ENCODE measurements around the gene RBM11.
"Not testable (repeated sequence)": the region's sequence is repeated elsewhere in the genome, so short reads cannot be mapped to it uniquely, and the experiment has no call there.

The RBM11 gene, protein sequence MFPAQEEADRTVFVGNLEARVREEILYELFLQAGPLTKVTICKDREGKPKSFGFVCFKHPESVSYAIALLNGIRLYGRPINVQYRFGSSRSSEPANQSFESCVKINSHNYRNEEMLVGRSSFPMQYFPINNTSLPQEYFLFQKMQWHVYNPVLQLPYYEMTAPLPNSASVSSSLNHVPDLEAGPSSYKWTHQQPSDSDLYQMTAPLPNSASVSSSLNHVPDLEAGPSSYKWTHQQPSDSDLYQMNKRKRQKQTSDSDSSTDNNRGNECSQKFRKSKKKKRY

DNA sequence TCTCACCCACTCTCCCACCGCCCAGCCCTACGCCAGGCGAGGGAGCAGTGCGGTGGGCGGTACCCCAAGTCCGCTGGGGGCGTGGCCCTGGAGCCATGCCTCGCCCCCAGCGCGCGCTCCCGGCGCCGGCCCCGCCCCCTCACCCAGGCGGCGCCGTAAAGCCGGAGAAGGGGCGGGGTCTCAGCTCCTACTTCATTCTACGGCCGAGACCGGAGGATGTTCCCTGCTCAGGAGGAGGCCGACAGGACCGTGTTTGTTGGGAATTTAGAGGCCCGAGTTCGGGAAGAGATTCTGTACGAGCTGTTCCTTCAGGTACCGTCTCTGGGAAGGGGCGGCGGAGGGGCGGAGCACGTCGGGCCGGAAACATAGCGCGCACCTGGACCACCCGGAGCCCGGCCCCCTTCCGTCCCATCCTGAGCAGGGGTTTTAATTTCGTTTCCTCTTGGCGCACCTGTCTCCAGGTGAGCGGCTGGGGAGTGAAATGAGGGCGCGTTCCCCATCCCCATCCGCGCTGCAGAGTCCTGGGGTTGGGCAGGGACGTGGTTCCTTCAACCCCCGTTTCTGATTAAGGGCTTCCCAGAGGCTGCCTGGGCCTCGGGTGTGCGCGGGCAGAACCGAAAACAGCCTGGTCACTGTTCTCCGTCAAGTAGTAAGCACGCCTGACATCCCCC, at the start of gene RBM11:
TSS of gene RBM11 (plus strand) at position 187 of the 671 bp plus-strand sequence. CDS start at position 217, 30 bp downstream.
- peak; percentile 74 for DNase-seq

DNA sequence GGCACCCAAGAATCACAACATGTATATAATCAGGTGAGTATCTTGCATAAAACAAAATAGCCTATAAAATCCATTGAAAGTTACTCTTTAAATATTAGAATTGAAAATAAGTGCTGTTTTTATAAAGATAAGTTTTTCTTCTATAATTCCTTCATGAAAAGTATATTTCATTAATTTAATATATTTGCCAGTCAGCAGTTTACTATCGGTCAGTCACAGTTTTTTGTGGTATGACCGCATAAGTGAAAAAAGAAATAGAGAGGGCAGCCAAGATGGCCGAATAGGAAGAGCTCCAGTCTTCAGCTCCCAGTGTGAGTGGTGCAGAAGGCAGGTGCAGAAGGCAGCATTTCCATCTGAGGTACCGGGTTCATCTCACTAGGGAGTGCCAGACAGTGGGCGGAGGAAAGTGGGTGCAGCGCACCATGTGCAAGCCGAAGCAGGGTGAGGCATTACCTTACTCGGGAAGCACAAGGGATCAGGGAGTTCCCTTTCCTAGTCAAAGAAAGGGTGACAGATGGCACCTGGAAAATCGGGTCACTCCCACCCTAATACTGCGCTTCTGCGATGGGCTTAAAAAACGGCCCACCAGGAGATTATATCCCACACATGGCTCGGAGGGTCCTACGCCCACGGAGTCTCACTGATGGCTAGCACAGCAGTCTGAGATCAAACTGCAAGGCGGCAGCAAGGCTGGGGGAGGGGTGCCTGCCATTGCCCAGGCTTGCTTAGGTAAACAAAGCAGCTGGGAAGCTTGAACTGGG, 49.3 kb upstream of the RBM11 start:
- DNase-seq, result not testable (repeated sequence)

DNA sequence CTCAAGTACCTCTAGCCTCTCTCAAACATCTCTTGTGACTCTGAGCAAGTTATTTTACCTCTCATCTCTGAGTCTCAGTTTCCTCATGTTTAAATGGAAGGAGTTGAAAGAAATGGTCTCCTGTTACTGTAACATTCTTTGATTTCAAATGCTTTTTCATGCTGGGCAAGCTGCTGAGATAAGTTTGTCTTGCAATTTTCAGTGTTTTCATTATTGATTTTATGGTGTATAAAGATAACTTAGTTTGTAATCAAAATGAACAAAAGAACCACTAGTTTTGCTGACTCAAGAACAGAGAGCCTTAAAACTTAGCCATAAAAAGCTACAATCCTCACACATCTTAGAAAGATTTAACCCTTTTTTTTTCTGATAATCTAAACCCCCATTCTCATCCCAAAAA, 9.7 kb upstream of the RBM11 start:
- no peak for DNase-seq

DNA sequence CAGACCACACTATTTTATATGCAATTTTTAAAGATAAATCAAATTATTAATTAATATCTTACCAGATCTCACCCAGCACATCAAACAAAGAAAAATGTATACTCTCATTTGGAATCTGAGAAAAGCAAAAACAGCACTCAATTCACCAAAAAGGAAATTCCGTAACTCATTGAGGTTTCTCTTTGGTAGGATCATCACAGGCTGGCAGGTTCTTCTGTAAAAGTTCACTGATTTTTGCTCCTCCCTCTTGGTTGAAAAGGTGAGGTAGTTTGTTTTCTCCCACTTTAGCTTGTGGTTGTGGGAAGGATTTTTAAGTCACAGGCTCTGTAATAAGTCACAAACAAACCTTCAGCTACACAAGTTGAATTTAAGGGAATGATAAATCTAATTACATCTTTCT, 5.2 kb upstream of the RBM11 start, which contains the start of gene LIPI:
TSS of gene LIPI (minus strand) at position 218 of the 400 bp plus-strand sequence. CDS start at position 108, 110 bp downstream.
- DNase-seq, result no peak

DNA sequence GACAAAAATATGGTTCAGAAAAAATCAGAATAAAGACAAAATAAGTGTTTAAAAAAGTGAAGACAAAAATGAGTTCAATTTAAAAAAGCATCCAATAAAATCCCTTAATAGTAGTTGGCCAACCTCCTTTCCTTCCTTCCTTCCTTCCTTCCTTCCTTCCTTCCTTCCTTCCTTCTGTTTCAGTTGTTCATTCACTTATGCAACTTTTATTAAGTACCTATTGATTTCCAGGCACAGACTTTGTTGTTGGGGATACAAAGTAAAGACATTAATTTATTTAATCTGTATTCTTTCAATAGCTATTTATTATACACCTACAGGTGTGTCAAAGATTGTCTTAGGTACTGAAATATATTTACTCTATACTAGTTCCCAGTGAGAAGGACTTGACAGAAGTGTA, 2.8 kb upstream of the RBM11 start:
- DNase-seq, result no peak

DNA sequence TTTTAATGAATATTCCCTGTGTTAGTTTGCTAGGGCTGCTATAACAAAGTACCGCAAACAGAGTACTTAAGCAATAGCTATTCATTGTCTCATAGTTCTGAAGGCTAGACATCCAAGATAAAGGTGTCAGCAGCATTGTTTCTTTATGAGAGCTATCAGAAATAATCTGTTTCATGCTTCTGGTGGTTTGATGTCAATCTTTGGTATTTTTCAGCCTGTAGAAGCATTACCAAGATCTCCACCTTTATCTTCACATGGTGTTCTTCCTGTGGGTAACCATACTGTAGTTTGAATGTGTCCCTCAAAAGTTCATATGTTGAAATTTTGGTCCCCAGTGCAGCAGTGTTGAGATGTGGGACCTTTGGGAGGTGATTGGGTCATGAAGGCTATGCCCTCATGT, 7.4 kb downstream of the RBM11 start:
- DNase-seq, result no peak

DNA sequence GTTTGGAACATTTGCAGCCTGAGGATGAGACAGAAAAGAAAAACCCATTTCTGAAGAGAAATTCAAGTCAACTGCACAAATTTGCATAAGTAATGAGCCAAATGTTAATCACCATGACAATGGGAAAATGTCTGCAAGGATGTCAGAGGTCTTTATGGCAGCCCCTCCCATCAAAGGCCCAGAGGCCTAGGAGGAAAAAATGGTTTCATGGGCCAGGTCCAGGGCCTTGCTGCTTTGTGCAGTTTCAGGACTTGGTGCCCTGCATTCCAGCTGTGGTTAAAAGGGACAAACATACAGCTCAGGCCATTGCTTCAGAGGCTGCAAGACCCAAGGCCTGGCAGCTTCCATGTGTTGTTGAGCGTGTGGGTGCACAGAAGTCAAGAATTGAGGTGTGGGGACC, 13.4 kb downstream of the RBM11 start:
- DNase-seq, result no peak

DNA sequence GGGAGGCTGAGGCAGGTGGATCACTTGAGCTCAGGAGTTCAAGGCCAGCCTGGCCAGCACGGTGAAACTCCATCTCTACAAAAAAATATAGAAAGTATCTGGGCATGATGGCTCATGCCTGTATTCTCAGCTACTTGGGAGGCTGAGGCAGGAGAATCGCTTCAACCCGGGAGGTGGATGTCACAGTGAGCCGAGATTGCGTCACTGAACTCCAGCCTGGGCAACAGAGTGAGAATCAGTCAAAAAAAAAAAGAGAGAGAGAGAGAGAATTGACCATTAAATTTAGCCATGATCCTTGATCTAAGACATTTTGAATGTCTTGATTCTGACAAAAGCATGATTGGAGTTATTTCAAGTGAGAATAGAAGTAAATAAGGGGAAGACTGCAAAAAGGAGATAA, 19.1 kb downstream of the RBM11 start:
- DNase-seq, result no peak

DNA sequence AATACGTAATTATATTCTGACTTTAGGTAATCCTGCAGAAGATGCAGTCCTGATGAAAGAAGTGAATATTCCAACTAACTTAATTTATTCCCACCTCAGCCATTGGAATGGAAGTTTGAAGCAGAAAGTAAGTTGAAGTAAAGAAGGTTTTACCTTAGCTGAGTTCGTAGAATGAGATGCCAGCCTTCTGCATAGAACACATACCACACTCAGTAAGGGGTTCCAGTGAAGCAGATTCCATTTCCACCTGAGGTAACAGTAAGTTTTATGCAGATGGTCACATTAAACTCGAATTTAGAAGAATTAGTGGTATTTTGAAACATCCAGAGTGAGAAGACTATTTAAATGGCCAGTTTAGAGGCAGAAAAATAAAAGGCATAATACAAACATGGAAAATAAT, 20.2 kb downstream of the RBM11 start:
- DNase-seq, result no peak

DNA sequence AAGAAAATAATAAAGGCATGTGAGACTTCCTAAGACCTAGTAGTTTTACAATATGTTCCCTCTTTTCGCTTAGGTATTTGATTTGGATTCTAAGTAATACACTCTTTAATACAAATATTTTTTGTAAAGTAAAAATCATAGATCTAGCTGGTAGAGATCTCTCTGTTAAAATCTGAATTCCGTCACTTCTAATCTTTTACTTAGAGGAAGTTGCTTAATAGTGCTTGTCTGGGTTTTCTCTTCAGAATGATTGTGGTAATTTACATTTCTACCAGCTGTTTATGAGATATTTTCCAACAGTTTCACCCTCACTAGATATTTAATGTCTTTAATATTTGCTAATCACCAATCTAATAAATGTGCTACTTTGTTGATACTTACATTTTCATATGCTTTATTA, 23.3 kb downstream of the RBM11 start:
- no peak for DNase-seq

DNA sequence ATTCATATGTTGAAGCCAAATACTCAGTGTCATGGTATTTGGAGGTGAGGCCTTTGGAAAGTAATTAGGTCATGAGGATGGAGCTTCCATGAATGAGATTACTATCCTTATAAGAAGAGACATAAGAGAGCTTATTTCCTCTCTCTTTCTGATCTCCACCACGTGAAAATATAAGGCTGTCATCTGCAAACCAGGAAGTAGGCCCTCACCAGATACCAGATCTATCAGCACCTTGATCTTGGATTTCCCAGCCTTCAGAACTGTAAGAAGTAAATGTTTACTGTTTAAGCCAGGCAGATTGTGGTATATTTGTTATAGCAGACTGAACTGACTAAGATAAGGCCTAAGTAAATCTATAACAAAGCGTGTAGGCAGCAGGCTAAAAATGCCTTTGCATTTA, 25.3 kb downstream of the RBM11 start:
- DNase-seq, result no peak

DNA sequence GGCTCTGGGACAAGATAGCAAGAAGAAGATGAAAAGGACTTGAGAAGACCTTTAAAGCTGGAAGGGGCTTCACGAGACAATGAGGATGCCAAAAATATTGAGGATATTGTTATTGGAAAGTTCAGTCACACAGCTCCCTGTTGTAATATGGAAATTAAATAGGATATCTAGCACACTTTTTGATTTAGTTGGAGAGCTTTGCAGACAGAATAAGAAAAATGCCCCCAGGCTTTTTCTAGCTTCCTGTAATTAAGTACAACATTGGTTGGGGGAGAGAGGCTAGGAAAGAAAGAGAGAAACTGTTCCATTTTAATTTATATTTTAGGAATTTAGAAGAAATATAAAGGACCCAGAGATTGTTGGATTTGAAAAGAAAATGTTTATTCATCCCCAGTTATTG, 27.5 kb downstream of the RBM11 start:
- no peak for DNase-seq

DNA sequence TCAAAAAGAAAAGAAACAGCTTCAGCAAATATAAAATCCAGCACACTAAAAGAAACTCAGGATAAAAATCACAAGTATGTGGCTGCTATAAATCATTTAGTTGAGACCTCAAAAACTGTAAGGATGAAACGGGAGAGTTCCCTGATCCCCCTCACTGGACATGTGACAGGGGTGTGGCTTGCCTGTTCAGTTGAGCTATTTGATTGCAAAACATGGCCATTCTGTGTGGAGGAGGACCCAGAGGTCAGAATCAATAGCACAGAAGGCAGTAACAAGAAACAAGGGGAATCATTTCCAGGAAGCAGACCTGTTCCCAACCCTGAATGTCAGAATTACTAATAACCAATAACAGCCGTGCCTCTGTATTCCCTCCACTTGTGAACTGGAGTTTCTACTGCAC, 27.9 kb downstream of the RBM11 start:
- no peak for DNase-seq

DNA sequence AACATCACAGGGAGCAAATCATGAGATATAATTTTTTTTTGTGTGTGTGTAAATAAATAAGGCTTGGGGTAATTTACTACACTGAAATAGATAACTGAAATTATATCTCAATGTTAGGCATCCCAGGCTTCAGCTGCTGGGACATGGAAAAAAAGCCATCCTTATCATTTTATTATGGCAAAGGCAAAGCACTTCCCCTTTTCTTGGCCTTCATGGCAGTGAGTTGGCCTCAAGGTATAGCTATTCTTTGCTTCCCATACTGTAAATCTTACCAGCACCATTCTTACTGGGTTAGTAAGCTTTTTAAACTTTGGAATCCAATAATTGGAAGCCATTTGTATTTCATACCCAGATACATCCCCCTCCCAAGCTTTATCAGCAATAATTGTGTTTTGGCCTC, 29.0 kb downstream of the RBM11 start:
- DNase-seq, result no peak

DNA sequence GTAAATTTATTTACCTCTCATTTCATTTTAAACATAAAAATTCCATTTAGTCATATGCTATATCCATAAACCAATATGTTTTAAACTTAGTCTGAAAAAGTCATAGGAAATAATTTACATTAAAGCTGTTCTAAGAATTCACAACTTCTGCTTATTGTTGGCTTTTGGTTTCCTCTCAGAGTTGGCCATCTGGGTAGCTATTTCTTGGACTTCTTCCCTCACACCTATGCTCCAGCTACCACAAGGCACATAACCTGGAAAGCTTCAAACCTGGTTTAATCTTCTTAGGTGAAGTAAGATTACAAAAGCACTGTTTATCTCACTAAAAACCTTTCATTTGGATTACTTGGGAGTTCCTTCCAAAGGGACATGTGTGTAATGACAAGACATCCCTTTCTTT, 29.8 kb downstream of the RBM11 start:
- DNase-seq, result no peak

DNA sequence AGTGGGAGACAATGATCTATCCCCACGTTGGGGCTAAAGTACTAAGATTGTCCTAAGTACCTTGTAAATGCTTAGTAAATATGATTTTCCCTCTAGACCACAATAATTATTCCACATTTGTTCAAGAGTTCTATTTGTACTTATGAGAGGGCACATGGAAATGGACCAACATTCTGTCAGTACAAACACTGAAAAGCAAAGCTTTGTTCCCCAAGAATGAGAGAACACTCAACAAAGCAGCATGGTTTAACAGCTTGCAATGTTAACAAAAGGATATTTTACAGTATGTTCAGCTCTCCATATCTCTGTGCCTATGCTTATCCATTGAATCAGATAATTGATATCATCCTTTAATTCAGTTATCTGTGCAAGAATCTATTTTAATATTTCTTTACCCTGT, 35.4 kb downstream of the RBM11 start:
- DNase-seq, result no peak

DNA sequence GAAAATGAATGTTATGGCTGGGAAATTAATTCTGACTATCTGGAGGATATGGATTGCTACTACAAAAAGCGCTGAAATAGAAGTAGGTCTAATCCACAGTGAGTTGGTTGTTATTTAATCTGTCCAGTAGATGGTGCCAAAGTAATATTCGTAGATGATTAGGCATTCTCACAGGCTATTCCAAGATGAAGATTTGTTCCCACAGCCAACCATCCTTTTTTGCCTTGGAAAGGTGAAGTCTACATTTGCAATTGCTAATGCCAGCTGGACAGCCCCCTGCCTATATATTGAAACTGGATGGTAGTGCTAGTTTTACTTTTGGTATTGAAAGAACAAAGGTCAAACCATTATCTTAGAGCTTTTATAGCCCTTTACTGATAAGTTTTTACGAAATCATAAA, 43.8 kb downstream of the RBM11 start:
- DNase-seq, result peak; percentile 24

DNA sequence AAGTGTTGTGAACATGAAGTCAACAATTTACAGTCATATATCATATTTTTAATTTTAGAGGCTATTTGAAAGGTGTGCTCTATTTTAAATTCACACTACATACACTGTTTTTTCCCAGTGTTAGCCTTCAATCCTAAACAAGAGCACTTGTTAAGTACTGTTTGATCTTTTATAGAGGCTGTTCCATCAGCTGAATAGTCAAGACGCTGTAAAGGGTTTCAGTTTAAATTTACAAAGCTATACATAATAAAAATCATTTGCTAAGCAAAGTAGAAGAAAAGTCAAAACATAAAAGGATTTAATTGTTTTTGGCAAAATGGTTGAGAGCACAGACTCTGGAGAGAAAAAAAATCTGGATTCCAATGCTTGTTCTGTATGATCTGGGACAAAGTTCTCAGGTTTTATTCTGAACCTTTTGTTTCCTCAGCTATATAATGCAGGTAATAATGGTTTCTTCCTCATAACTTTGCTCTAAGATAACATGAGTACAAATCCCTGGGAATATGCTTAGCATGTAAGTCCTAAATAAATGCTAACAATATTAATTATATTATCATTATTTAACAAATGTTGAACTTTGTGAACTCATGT, 44.3 kb downstream of the RBM11 start:
- no peak for DNase-seq

DNA sequence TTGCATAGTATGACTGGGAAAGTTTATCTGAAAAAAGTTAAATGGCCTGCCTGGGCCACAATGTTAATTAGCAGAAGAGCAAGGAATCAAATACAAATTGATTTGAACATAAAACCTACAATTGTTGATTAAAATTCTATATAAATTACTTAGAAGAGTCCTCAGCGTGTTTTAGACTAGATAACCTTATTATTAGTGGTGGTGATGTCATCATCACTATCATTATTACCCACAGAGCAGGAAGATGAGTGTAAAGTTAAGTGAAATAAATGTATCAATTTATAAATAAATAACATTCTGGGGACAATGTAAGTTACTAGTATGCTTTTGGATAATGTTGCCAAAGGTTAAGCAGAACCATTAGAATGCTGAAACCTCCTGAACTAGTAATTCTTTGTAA, 46.1 kb downstream of the RBM11 start:
- no peak for DNase-seq

DNA sequence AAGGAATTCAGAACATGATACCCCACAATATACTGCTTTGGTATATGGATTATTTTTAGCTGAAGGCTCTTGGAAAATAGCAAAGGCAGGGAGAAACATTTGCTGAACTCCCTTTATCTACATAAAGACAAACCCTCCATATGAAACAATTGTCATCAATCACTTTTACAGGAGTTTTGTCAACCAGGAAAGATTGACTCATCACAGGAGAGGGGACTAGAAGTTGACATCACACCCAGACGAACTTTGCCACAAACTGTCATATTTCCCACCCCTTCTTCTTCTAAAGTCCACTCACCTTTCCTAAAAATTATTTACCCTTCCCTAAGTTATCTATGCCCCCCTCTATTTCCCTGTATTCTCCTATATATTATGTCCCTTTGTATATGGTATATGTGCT, 47.9 kb downstream of the RBM11 start:
- no peak for DNase-seq

DNA sequence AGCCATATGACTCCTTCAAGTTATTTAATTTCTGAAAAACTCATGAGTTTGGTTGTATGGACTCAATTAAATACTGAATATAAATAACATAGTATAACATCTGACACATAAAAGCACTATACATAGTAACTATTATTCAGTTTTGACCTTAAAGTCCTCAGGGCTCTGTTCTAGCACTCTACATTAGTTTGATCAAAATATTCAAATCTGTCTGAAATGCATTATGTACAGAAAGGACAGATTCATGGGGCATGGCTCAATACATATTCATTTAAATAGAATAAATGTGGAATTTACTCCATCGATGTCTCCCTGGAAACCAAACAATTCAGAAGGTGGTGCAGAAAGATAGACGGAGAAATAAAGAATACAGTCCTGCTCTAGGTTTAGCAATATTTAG, 49.1 kb downstream of the RBM11 start:
- no peak for DNase-seq

DNA sequence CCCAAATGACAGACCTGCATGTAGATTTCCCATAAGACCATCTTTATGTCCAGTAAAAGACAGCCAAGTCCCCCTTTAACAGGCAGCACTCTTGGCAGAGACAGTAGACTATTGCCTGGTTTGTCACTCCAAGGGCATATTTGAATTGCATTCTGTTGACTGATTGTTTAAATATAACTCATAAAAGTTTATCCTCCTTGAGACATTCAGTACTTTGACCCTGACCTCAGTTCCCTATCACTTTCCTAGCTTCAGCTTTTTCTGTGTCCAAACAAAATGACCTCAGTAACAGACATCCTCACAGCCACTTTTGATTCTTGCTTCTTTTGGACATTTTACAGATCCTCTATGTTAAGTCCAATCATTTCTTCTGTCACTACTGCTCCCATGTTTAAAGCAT, 51.1 kb downstream of the RBM11 start:
- DNase-seq, result no peak

DNA sequence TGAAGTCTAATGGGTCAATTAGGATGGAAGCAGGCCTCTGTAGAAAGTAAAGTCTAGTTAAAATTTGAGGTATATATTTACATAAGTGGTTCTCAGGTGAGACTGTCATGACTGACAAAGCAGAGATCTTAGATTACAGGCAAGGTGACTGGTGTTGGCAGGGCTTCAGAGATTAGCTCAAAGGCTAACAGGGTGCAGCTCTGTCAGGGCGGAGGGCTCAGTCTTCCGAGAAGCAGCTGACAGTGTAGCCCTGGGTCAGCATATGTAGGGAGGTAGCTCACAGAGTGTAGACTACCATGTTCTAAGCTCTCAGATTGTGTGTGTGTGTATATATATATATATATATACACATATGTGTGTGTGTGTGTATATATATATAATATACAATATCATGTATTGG, 54.7 kb downstream of the RBM11 start:
- DNase-seq, result no peak

DNA sequence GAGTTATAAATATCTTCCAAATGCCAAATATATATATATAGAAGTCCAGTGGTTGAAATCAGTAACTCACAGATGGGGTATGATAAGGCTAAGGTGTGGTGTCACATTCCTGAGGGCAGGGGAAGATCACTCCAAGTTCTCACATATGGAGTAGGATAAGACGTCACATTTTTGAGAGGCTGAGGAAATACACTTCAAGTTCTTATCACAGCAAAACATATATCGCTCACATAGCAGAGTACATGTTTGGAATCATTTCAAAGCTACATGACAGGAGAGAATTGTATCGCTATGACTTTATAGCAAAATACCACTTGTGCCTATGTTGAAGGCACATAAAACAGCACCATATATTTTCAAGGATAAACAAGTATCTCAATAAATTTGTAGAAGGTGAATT, 55.1 kb downstream of the RBM11 start:
- DNase-seq, result no peak
